Measurements from ENCODE around the gene DET1. TPM values are rescaled to one million over a fixed set of nuclear protein-coding genes. Genes with fewer than 3 reads are reported as not detected.

The DET1 gene
- 1 to 10 TPM; 1.1 to 3.5 (median 1.9) TPM for polyA plus RNA-seq (ENCODE audit: low read depth in 6 of 6)

DNA sequence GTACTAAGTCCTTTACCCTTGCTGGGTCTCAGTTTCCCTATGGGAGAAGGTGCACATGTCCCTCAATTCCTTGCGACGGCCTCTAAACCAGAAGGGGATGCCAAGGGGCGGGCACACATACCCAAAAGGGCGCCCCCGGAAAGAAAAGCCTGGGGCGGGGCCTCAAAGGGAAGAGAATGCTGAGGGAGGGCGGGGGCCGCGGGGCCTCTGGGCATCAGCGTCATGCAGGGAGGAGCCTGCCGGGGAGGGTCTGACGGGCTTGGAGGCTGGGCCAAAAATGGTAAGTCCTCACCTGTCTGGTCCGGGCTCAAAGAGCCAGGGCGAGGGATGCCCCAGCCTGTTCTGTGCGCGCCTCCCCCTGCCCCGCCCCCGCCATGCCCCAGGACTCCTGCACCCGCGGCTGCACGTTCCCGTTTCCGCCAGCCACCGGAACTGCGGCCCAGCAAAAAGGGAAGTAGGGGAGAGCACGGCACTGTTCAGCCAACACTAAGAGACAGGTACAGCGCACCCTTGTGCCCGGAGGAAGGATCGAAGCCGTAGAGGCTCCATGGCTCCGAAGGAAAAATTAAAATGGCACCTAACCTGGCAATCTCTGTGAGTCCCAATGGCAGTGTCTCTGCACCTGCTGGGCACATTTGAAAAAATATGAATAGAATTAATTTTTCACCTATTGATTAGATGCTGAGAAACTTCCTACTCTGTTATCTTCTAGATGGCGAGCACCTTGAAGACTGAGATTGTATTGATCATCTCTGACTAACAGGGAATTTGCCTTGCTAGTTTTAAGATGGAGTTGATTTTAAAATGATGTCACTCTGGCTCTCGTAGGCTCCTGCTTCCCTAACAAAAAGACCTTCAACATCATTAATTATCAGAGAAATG lies at the start of gene DET1:
Gene DET1 (minus strand): TSS at position 434 of the 882 bp plus-strand sequence. CDS start 14,976 bp downstream, outside the sequence.
- Mint-ChIP-seq H3K27ac (peak within 1 kb of the TSS; percentile 80 to 97 (median 90)), H3K9me3 (peaks cover 0 to 1% (median 0%) of the 10 kb centered on the region in 7 donors), H3K4me1 (peaks cover 0 to 23% (median 6%) of the 10 kb centered on the region in 3 donors), H3K4me3 (peak within 1 kb of the TSS; percentile 81 to 97 (median 94)), H3K36me3 (no peaks in the 10 kb centered on the region), H3K27me3 (no peaks in the 10 kb centered on the region)
- ATAC-seq (ENCODE audit: low read depth in 2 of 2) (peak; percentile 91), DNase-seq (peak; percentile 93)

GRCh38 chr15:88591384-88591783 lies 44.9 kb upstream of the DET1 start:
- H3K4me3 Mint-ChIP-seq, result no peak overlapping the region
- no peak for ATAC-seq (ENCODE audit: low read depth in 2 of 2)
- H3K4me1 Mint-ChIP-seq, result no peaks in the 10 kb centered on the region
- H3K36me3 Mint-ChIP-seq, result no peaks in the 10 kb centered on the region
- DNase-seq, result no peak
- H3K9me3 Mint-ChIP-seq, result peaks cover 0 to 3% (median 0%) of the 10 kb centered on the region in 7 donors
- no peak overlapping the region for H3K27ac Mint-ChIP-seq
- peaks cover 0 to 18% (median 4%) of the 10 kb centered on the region in 3 donors for H3K27me3 Mint-ChIP-seq

DNA sequence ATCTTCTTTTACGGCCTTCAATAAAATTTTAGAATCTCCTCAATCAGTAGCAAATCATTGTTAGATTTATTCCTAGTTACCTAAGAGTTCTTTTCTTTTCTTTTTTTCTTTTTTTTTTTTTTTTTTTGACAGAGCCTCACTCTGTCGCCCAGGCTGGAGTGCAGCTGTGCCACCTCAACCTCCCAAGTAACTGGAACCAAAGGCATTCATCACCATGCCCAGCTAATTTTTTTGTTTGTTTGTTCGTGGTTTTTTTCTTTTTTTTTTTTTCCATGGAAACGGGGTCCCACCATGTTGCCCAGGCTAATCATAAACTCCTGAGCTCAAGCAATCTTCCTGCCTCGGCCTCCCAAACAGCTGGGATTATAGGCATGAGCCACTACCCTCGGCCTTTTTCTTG lies 44.3 kb upstream of the DET1 start:
- ATAC-seq (ENCODE audit: low read depth in 2 of 2), result no peak
- no peak overlapping the region for H3K4me3 Mint-ChIP-seq
- DNase-seq, result no peak
- no peaks in the 10 kb centered on the region for H3K4me1 Mint-ChIP-seq
- peaks cover 0 to 18% (median 4%) of the 10 kb centered on the region in 3 donors for H3K27me3 Mint-ChIP-seq
- no peak overlapping the region for H3K27ac Mint-ChIP-seq
- peaks cover 0 to 3% (median 0%) of the 10 kb centered on the region in 7 donors for H3K9me3 Mint-ChIP-seq
- no peaks in the 10 kb centered on the region for H3K36me3 Mint-ChIP-seq

GRCh38 chr15:88586401-88587162 lies 40.1 kb upstream of the DET1 start:
- no peak for ATAC-seq (ENCODE audit: low read depth in 2 of 2)
- Mint-ChIP-seq H3K4me1 (no peaks in the 10 kb centered on the region), H3K9me3 (peaks cover 0 to 3% (median 0%) of the 10 kb centered on the region in 7 donors), H3K4me3 (no peak overlapping the region), H3K27ac (no peak overlapping the region), H3K36me3 (peaks cover 0 to 6% of the 10 kb centered on the region in 2 donors), H3K27me3 (peaks cover 0 to 4% (median 0%) of the 10 kb centered on the region in 3 donors)
- DNase-seq, result no peak

GRCh38 chr15:88580532-88580931 lies 34.1 kb upstream of the DET1 start:
- ATAC-seq (ENCODE audit: low read depth in 2 of 2), result no peak
- Mint-ChIP-seq H3K36me3 (peaks cover 0 to 6% of the 10 kb centered on the region in 2 donors), H3K27me3 (no peaks in the 10 kb centered on the region), H3K4me3 (no peak overlapping the region), H3K4me1 (no peaks in the 10 kb centered on the region), H3K27ac (no peak overlapping the region), H3K9me3 (no peaks in the 10 kb centered on the region)
- no peak for DNase-seq

- DNase-seq, result no peak
- Mint-ChIP-seq H3K27ac (no peak overlapping the region), H3K4me1 (no peaks in the 10 kb centered on the region), H3K9me3 (no peaks in the 10 kb centered on the region), H3K36me3 (peaks cover 0 to 5% of the 10 kb centered on the region in 2 donors), H3K27me3 (peaks cover 0 to 11% (median 3%) of the 10 kb centered on the region in 3 donors), H3K4me3 (no peak overlapping the region)
- no peak for ATAC-seq (ENCODE audit: low read depth in 2 of 2)
These were observed 32.8 kb upstream of the DET1 start for GRCh38 chr15:88579322-88579721.

GRCh38 chr15:88574655-88575054 lies 28.2 kb upstream of the DET1 start:
- peak overlapping the region in 1 of 6 donors; percentile 60 for H3K27ac Mint-ChIP-seq
- H3K4me3 Mint-ChIP-seq, result no peak overlapping the region
- no peaks in the 10 kb centered on the region for H3K36me3 Mint-ChIP-seq
- H3K9me3 Mint-ChIP-seq, result peaks cover 0 to 3% (median 0%) of the 10 kb centered on the region in 7 donors
- H3K27me3 Mint-ChIP-seq, result peaks cover 0 to 27% (median 8%) of the 10 kb centered on the region in 3 donors
- ATAC-seq (ENCODE audit: low read depth in 2 of 2) (no peak), DNase-seq (no peak)
- no peaks in the 10 kb centered on the region for H3K4me1 Mint-ChIP-seq

DNA sequence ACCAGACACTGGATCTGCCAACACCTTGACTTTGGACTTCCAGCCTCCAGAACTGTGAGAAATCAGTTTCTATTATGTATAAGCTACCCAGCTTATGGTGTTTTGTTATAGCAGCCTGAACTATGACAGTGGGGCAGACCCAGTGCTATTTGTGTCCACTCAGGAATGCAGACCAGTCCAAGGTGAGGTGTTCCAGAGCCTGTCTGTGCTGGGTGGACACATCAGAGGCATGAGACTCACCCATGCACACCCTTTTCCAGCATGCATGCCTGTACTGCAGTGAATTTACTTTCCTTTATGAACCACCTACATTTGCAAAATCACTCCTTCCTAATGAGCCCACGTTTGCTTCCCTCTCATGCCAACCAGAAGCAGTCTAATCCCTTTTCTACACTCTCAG lies 27.6 kb upstream of the DET1 start:
- Mint-ChIP-seq H3K36me3 (no peaks in the 10 kb centered on the region), H3K27ac (peak overlapping the region in 2 of 6 donors; percentile 64 to 70), H3K4me1 (no peaks in the 10 kb centered on the region), H3K9me3 (peaks cover 0 to 3% (median 0%) of the 10 kb centered on the region in 7 donors), H3K4me3 (no peak overlapping the region), H3K27me3 (peaks cover 0 to 27% (median 8%) of the 10 kb centered on the region in 3 donors)
- no peak for ATAC-seq (ENCODE audit: low read depth in 2 of 2)
- no peak for DNase-seq

DNA sequence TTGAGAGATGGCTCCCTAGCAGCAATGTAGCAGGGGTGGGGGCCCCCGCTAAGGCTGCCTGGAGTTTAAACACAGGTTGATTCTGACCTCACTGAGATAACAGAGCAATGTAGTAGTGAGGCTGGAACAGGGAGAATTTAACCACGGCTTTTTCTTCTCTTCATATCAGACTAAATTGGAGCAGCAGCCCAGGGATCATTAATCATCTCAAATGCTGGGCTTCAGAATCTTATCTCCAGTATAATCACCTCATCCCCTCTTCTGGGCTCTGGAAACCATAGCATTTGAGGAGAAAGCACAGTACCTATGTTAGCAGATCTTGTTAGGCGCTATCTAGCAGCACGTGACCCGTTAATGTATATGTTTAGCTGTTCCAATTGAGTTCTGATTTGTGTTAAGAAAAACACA lies 25.4 kb upstream of the DET1 start:
- Mint-ChIP-seq H3K27ac (no peak overlapping the region), H3K36me3 (no peaks in the 10 kb centered on the region), H3K4me3 (no peak overlapping the region), H3K9me3 (peaks cover 0 to 3% (median 0%) of the 10 kb centered on the region in 7 donors), H3K4me1 (no peaks in the 10 kb centered on the region), H3K27me3 (peaks cover 0 to 38% (median 22%) of the 10 kb centered on the region in 3 donors)
- no peak for ATAC-seq (ENCODE audit: low read depth in 2 of 2)
- no peak for DNase-seq

GRCh38 chr15:88571153-88571851 lies 24.8 kb upstream of the DET1 start:
- H3K4me1 Mint-ChIP-seq, result no peaks in the 10 kb centered on the region
- H3K4me3 Mint-ChIP-seq, result no peak overlapping the region
- H3K27me3 Mint-ChIP-seq, result peaks cover 0 to 42% (median 25%) of the 10 kb centered on the region in 3 donors
- ATAC-seq (ENCODE audit: low read depth in 2 of 2) (no peak), DNase-seq (no peak)
- H3K27ac Mint-ChIP-seq, result peak overlapping the region in 1 of 6 donors; percentile 82
- H3K36me3 Mint-ChIP-seq, result no peaks in the 10 kb centered on the region
- peaks cover 0 to 3% (median 0%) of the 10 kb centered on the region in 7 donors for H3K9me3 Mint-ChIP-seq

DNA sequence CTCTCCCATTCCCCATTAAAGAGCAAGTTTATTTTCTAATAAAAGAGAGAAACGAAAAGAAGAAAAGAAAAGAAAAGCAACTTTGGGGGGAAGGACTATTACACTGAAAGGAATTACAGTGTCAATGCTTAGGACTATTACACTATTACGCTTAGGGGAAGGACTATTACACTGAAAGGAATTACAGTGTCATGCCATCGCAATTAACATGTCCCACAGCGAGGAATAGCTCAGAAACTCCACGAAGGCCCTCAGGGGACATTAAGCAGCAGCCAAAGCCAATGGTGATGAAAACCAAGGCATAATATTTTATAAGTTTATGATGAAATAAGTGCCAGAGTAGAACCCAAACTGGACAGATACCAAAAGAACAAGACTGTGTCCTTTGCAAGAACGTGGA lies 22.1 kb upstream of the DET1 start:
- DNase-seq (no peak), ATAC-seq (ENCODE audit: low read depth in 2 of 2) (no peak)
- Mint-ChIP-seq H3K4me3 (peak overlapping the region in 1 of 8 donors; percentile 56), H3K4me1 (peaks cover 0 to 8% (median 0%) of the 10 kb centered on the region in 3 donors), H3K27me3 (peaks cover 0 to 39% (median 17%) of the 10 kb centered on the region in 3 donors), H3K27ac (peak overlapping the region in 3 of 6 donors; percentile 42 to 76 (median 52)), H3K36me3 (peaks cover 0 to 6% of the 10 kb centered on the region in 2 donors), H3K9me3 (peaks cover 0 to 2% (median 0%) of the 10 kb centered on the region in 7 donors)

DNA sequence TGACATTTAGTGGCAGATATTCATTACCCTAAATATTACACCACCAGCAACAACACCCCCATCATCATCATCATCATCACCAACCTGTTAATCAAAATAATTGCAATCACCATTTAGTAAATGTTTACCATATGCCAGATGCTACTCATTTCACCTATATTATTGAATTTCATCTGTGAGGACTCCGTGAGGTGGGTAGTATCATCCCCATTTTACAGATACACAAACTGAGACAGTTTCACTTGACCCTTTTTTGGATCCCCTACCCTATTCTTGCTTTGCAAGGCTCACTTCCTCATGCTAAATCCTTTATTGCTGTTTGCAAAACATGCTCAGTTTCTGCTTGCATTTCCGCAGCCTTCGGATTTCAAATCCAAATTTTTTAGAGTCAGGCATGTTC lies 18.3 kb upstream of the DET1 start:
- Mint-ChIP-seq H3K4me1 (peaks cover 0 to 8% (median 0%) of the 10 kb centered on the region in 3 donors), H3K27me3 (peaks cover 7 to 55% (median 33%) of the 10 kb centered on the region in 3 donors), H3K27ac (no peak overlapping the region), H3K36me3 (peaks cover 6 to 16% of the 10 kb centered on the region in 2 donors), H3K4me3 (no peak overlapping the region), H3K9me3 (peaks cover 0 to 6% (median 2%) of the 10 kb centered on the region in 7 donors)
- no peak for ATAC-seq (ENCODE audit: low read depth in 2 of 2)
- DNase-seq, result no peak

- Mint-ChIP-seq H3K4me1 (peaks cover 0 to 8% (median 0%) of the 10 kb centered on the region in 3 donors), H3K27ac (peak overlapping the region in 1 of 6 donors; percentile 5), H3K9me3 (peaks cover under 1 to 9% (median 5%) of the 10 kb centered on the region in 7 donors)
These were observed 17.2 kb upstream of the DET1 start for GRCh38 chr15:88563638-88564037.

More at GRCh38 chr15:88563638-88564037, 17.2 kb upstream of the DET1 start:
- Mint-ChIP-seq H3K36me3 (peaks cover 6 to 22% of the 10 kb centered on the region in 2 donors), H3K4me3 (no peak overlapping the region), H3K27me3 (peaks cover 7 to 57% (median 36%) of the 10 kb centered on the region in 3 donors)
- ATAC-seq (ENCODE audit: low read depth in 2 of 2), result no peak
- DNase-seq, result no peak

Measured in naive B cell (primary cell).